Measurements from ENCODE around the gene DAG1.

DNA sequence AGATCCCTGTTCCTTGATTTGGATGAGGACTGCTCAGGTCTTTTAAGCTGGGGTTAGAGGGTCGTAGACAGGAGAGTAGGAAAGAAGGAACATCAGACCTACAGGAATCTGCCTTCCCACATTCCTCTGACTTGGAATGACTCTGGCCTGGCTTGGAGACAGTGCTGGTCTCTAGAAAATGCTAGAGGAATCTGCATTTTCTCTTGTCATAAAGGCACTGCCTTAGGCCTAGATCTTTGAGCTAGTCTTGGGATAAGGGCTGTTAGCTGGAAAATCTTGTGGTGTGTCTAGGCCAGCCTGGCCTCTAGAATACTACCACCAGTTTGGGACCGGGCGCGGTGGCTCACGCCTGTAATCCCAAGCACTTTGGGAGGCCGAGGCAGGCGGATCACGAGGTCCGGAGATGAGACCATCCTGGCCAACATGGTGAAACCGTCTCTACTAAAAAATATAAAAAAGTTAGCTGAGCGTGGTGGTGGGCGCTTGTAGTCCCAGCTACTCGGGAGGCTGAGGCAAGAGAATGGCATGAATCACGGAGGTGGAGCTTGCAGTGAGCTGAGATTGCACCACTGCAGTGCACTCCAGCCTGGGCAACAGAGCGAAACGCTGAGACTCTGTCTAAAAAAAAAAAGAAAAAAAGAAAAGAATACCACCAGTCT, 66.9 kb downstream of the DAG1 start:
- TF ChIP-seq EZH2phosphoT487 (IDR thresholded peaks at IDR 0.05; ENCODE audit: unreplicated experiment), result no peak
- TF ChIP-seq, protein P1, sequence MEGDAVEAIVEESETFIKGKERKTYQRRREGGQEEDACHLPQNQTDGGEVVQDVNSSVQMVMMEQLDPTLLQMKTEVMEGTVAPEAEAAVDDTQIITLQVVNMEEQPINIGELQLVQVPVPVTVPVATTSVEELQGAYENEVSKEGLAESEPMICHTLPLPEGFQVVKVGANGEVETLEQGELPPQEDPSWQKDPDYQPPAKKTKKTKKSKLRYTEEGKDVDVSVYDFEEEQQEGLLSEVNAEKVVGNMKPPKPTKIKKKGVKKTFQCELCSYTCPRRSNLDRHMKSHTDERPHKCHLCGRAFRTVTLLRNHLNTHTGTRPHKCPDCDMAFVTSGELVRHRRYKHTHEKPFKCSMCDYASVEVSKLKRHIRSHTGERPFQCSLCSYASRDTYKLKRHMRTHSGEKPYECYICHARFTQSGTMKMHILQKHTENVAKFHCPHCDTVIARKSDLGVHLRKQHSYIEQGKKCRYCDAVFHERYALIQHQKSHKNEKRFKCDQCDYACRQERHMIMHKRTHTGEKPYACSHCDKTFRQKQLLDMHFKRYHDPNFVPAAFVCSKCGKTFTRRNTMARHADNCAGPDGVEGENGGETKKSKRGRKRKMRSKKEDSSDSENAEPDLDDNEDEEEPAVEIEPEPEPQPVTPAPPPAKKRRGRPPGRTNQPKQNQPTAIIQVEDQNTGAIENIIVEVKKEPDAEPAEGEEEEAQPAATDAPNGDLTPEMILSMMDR (conservative IDR thresholded peaks at IDR 0.05; ENCODE audit: low read depth in 2 of 2), result no peak
- TF ChIP-seq, protein P2, sequence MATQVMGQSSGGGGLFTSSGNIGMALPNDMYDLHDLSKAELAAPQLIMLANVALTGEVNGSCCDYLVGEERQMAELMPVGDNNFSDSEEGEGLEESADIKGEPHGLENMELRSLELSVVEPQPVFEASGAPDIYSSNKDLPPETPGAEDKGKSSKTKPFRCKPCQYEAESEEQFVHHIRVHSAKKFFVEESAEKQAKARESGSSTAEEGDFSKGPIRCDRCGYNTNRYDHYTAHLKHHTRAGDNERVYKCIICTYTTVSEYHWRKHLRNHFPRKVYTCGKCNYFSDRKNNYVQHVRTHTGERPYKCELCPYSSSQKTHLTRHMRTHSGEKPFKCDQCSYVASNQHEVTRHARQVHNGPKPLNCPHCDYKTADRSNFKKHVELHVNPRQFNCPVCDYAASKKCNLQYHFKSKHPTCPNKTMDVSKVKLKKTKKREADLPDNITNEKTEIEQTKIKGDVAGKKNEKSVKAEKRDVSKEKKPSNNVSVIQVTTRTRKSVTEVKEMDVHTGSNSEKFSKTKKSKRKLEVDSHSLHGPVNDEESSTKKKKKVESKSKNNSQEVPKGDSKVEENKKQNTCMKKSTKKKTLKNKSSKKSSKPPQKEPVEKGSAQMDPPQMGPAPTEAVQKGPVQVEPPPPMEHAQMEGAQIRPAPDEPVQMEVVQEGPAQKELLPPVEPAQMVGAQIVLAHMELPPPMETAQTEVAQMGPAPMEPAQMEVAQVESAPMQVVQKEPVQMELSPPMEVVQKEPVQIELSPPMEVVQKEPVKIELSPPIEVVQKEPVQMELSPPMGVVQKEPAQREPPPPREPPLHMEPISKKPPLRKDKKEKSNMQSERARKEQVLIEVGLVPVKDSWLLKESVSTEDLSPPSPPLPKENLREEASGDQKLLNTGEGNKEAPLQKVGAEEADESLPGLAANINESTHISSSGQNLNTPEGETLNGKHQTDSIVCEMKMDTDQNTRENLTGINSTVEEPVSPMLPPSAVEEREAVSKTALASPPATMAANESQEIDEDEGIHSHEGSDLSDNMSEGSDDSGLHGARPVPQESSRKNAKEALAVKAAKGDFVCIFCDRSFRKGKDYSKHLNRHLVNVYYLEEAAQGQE (IDR thresholded peaks at IDR 0.05; ENCODE audit: unreplicated experiment), result no peak
- TF ChIP-seq, protein P3, sequence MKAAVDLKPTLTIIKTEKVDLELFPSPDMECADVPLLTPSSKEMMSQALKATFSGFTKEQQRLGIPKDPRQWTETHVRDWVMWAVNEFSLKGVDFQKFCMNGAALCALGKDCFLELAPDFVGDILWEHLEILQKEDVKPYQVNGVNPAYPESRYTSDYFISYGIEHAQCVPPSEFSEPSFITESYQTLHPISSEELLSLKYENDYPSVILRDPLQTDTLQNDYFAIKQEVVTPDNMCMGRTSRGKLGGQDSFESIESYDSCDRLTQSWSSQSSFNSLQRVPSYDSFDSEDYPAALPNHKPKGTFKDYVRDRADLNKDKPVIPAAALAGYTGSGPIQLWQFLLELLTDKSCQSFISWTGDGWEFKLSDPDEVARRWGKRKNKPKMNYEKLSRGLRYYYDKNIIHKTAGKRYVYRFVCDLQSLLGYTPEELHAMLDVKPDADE (IDR thresholded peaks at IDR 0.05), result no peak
- TF ChIP-seq POLR2AphosphoS5 (IDR thresholded peaks at IDR 0.05; ENCODE audit: low read depth), result no peak
- TF ChIP-seq JUNB (IDR thresholded peaks at IDR 0.05; ENCODE audit: unreplicated experiment), result no peak
- no peak for TF ChIP-seq EZH2 (IDR thresholded peaks at IDR 0.05; ENCODE audit: low read depth, unreplicated experiment)
- TF ChIP-seq STAT1 (IDR thresholded peaks at IDR 0.05; ENCODE audit: unreplicated experiment), result no peak
- no peak for TF ChIP-seq ZNF114 (CRISPR knock-in tag; IDR thresholded peaks at IDR 0.05)
- TF ChIP-seq CREB1 (CRISPR knock-in tag; IDR thresholded peaks at IDR 0.05; ENCODE audit: low read depth), result no peak
